ENCODE data around the gene LPP.

The LPP gene

DNA sequence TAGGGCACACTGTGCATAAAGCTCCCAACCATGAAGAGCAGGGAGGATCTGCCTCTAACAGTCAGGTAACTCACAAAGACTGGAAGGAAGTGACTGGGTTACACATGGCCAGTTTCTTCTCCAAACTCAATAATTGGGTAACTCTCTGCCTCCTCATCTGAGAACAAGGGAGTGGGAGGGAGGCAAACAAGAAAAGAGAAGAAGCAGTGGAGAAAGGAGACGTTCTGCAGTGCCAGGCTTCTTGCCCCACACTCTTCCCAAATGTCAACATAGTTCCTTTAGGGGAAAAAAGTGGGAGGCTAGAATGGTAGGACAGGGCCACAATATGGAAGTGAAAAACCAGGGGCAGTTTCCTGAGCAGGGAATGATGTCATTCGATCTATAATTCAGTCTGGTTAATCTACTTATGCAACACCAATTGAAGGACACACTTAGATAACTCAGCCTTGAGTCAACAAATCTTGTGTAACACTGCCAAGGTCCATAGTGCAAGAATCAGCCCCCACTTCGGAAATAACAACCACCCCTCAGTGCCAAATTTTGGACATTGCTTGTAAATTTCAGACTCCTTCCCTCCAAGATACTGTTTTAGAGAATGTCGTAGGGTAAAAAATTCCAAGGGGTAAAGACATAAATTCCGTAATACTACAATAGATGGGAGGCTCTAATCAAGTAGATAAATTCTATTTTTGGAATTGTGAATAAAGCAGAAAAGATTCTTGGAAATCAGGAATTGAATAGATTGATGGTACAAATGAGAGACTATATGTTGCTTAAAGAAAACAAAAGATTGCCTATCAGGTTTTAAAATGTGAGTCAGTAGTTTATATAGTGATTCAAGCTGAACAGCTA lies 143.0 kb downstream of the LPP start:
- Histone ChIP-seq H3K79me1 (ENCODE audit: low read length) (peaks cover 13% of the 10 kb centered on the region), H3K9ac (ENCODE audit: low read length) (no peak overlapping the region), H3K18ac (ENCODE audit: low read length) (no peak overlapping the region), H3K4me3 (ENCODE audit: low read length) (no peak overlapping the region), H4K5ac (ENCODE audit: low read length) (no peak overlapping the region), H2BK15ac (replicated peaks; ENCODE audit: low read depth) (no peak overlapping the region), H3K27ac (ENCODE audit: low read depth, low read length) (no peak overlapping the region), H3K4me1 (ENCODE audit: control insufficient read depth, low read depth, low read length) (peaks cover 3% of the 10 kb centered on the region), H2BK120ac (ENCODE audit: low read depth, low read length) (no peak overlapping the region), H3K79me2 (ENCODE audit: control insufficient read depth, insufficient read depth, low read length) (peaks cover 7% of the 10 kb centered on the region), H2BK5ac (ENCODE audit: low read length) (no peak overlapping the region), H4K8ac (ENCODE audit: low read depth, low read length) (no peak overlapping the region), H3K56ac (ENCODE audit: low read length) (no peak overlapping the region), H3K4ac (ENCODE audit: low read depth, low read length) (no peak overlapping the region), H3K23ac (ENCODE audit: low read length) (peak overlapping the region; percentile 37), H3K36me3 (ENCODE audit: control insufficient read depth, insufficient read depth, low read length) (no peaks in the 10 kb centered on the region), H3K4me2 (ENCODE audit: low read length) (no peak overlapping the region), H3K27me3 (ENCODE audit: insufficient read depth, low read length, poor library complexity) (no peaks in the 10 kb centered on the region), H2AK5ac (ENCODE audit: low read length) (no peak overlapping the region)
- DNase-seq: no peak
- no CpG with 5 or more reads among the region's 5 CpGs for whole genome bisulfite sequencing (ENCODE audit: extremely low coverage, insufficient coverage, low lambda C conversion rate)

- Histone ChIP-seq H2AK5ac (ENCODE audit: low read length) (no peak overlapping the region), H4K8ac (ENCODE audit: low read depth, low read length) (no peak overlapping the region), H2BK15ac (replicated peaks; ENCODE audit: low read depth) (no peak overlapping the region), H3K4me1 (ENCODE audit: control insufficient read depth, low read depth, low read length) (peaks cover 3% of the 10 kb centered on the region), H3K27me3 (ENCODE audit: insufficient read depth, low read length, poor library complexity) (no peaks in the 10 kb centered on the region), H3K36me3 (ENCODE audit: control insufficient read depth, insufficient read depth, low read length) (no peaks in the 10 kb centered on the region), H3K79me2 (ENCODE audit: control insufficient read depth, insufficient read depth, low read length) (peaks cover 7% of the 10 kb centered on the region), H3K4me3 (ENCODE audit: low read length) (no peak overlapping the region), H3K27ac (ENCODE audit: low read depth, low read length) (no peak overlapping the region), H3K23ac (ENCODE audit: low read length) (no peak overlapping the region), H3K18ac (ENCODE audit: low read length) (no peak overlapping the region), H4K5ac (ENCODE audit: low read length) (no peak overlapping the region), H3K4ac (ENCODE audit: low read depth, low read length) (no peak overlapping the region), H3K4me2 (ENCODE audit: low read length) (no peak overlapping the region), H3K79me1 (ENCODE audit: low read length) (peaks cover 12% of the 10 kb centered on the region), H3K9ac (ENCODE audit: low read length) (no peak overlapping the region), H2BK120ac (ENCODE audit: low read depth, low read length) (no peak overlapping the region), H2BK5ac (ENCODE audit: low read length) (no peak overlapping the region), H3K56ac (ENCODE audit: low read length) (no peak overlapping the region)
- WGBS (ENCODE audit: extremely low coverage, insufficient coverage, low lambda C conversion rate): no CpG with 5 or more reads among the region's 3 CpGs
- no peak for DNase-seq
Observed at GRCh38 chr3:188298585-188298984, 144.6 kb downstream of the LPP start.

- H3K4me1 ChIP-seq (ENCODE audit: control insufficient read depth, low read depth, low read length): peaks cover 3% of the 10 kb centered on the region
- H3K4me3 ChIP-seq (ENCODE audit: low read length): no peak overlapping the region
- H3K79me2 ChIP-seq (ENCODE audit: control insufficient read depth, insufficient read depth, low read length): peaks cover 7% of the 10 kb centered on the region
- H2BK120ac ChIP-seq (ENCODE audit: low read depth, low read length): no peak overlapping the region
- H3K4ac ChIP-seq (ENCODE audit: low read depth, low read length): no peak overlapping the region
- no peak overlapping the region for H2AK5ac ChIP-seq (ENCODE audit: low read length)
- DNase-seq: no peak
- H3K9ac ChIP-seq (ENCODE audit: low read length): no peak overlapping the region
- no peak overlapping the region for H3K23ac ChIP-seq (ENCODE audit: low read length)
- H3K27me3 ChIP-seq (ENCODE audit: insufficient read depth, low read length, poor library complexity): no peaks in the 10 kb centered on the region
- no CpG with 5 or more reads among the region's 11 CpGs for WGBS (ENCODE audit: extremely low coverage, insufficient coverage, low lambda C conversion rate)
- H4K5ac ChIP-seq (ENCODE audit: low read length): no peak overlapping the region
- H3K27ac ChIP-seq (ENCODE audit: low read depth, low read length): no peak overlapping the region
- no peaks in the 10 kb centered on the region for H3K36me3 ChIP-seq (ENCODE audit: control insufficient read depth, insufficient read depth, low read length)
- no peak overlapping the region for H4K8ac ChIP-seq (ENCODE audit: low read depth, low read length)
- H3K56ac ChIP-seq (ENCODE audit: low read length): no peak overlapping the region
- peaks cover 12% of the 10 kb centered on the region for H3K79me1 ChIP-seq (ENCODE audit: low read length)
- no peak overlapping the region for H3K18ac ChIP-seq (ENCODE audit: low read length)
- H3K4me2 ChIP-seq (ENCODE audit: low read length): no peak overlapping the region
- H2BK5ac ChIP-seq (ENCODE audit: low read length): no peak overlapping the region
- H2BK15ac ChIP-seq (replicated peaks; ENCODE audit: low read depth): no peak overlapping the region
Observed at GRCh38 chr3:188299068-188299467, 145.1 kb downstream of the LPP start.

GRCh38 chr3:188299708-188300107 lies 145.8 kb downstream of the LPP start:
- Histone ChIP-seq H3K79me2 (ENCODE audit: control insufficient read depth, insufficient read depth, low read length) (peaks cover 7% of the 10 kb centered on the region), H3K27me3 (ENCODE audit: insufficient read depth, low read length, poor library complexity) (no peaks in the 10 kb centered on the region), H3K36me3 (ENCODE audit: control insufficient read depth, insufficient read depth, low read length) (no peaks in the 10 kb centered on the region), H3K23ac (ENCODE audit: low read length) (no peak overlapping the region), H3K56ac (ENCODE audit: low read length) (no peak overlapping the region), H4K8ac (ENCODE audit: low read depth, low read length) (no peak overlapping the region), H2BK15ac (replicated peaks; ENCODE audit: low read depth) (no peak overlapping the region), H2BK5ac (ENCODE audit: low read length) (no peak overlapping the region), H2BK120ac (ENCODE audit: low read depth, low read length) (no peak overlapping the region), H3K4me1 (ENCODE audit: control insufficient read depth, low read depth, low read length) (peaks cover 3% of the 10 kb centered on the region), H3K4me3 (ENCODE audit: low read length) (no peak overlapping the region), H4K5ac (ENCODE audit: low read length) (no peak overlapping the region), H2AK5ac (ENCODE audit: low read length) (no peak overlapping the region), H3K27ac (ENCODE audit: low read depth, low read length) (no peak overlapping the region), H3K4me2 (ENCODE audit: low read length) (no peak overlapping the region), H3K18ac (ENCODE audit: low read length) (no peak overlapping the region), H3K79me1 (ENCODE audit: low read length) (peaks cover 12% of the 10 kb centered on the region), H3K9ac (ENCODE audit: low read length) (no peak overlapping the region), H3K4ac (ENCODE audit: low read depth, low read length) (no peak overlapping the region)
- DNase-seq: no peak
- no CpG with 5 or more reads among the region's 2 CpGs for WGBS (ENCODE audit: extremely low coverage, insufficient coverage, low lambda C conversion rate)

DNA sequence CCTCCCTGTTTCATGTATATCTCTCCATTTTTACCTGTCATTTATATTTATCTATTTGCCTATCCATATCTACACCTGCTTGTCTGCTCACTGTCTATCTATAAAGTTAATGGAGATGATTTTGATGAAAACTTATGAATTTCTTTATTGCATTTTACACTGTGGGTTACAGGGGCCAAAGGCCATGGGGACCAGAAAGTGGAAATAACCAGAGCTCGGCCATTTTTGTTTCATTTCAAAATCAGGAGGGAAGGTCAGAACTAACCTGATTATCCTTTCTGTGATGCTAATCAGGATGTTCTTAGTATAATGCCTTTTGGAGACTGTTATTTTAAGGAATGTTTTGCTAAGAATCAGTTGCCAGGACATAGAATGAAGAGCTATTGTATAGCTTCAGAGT lies 147.2 kb downstream of the LPP start:
- H3K4me1 ChIP-seq (ENCODE audit: control insufficient read depth, low read depth, low read length): no peaks in the 10 kb centered on the region
- H3K79me2 ChIP-seq (ENCODE audit: control insufficient read depth, insufficient read depth, low read length): peaks cover 4% of the 10 kb centered on the region
- H3K79me1 ChIP-seq (ENCODE audit: low read length): peaks cover 9% of the 10 kb centered on the region
- no peak overlapping the region for H3K18ac ChIP-seq (ENCODE audit: low read length)
- DNase-seq: no peak
- no peak overlapping the region for H2AK5ac ChIP-seq (ENCODE audit: low read length)
- WGBS (ENCODE audit: extremely low coverage, insufficient coverage, low lambda C conversion rate): no CpG with 5 or more reads among the region's 1 CpG
- H3K4me3 ChIP-seq (ENCODE audit: low read length): no peak overlapping the region
- no peaks in the 10 kb centered on the region for H3K36me3 ChIP-seq (ENCODE audit: control insufficient read depth, insufficient read depth, low read length)
- no peak overlapping the region for H4K5ac ChIP-seq (ENCODE audit: low read length)
- no peak overlapping the region for H3K4me2 ChIP-seq (ENCODE audit: low read length)
- no peak overlapping the region for H3K4ac ChIP-seq (ENCODE audit: low read depth, low read length)
- H2BK120ac ChIP-seq (ENCODE audit: low read depth, low read length): no peak overlapping the region
- H2BK15ac ChIP-seq (replicated peaks; ENCODE audit: low read depth): no peak overlapping the region
- H2BK5ac ChIP-seq (ENCODE audit: low read length): no peak overlapping the region
- no peak overlapping the region for H3K56ac ChIP-seq (ENCODE audit: low read length)
- no peak overlapping the region for H3K27ac ChIP-seq (ENCODE audit: low read depth, low read length)
- H3K23ac ChIP-seq (ENCODE audit: low read length): no peak overlapping the region
- no peaks in the 10 kb centered on the region for H3K27me3 ChIP-seq (ENCODE audit: insufficient read depth, low read length, poor library complexity)
- H3K9ac ChIP-seq (ENCODE audit: low read length): no peak overlapping the region
- no peak overlapping the region for H4K8ac ChIP-seq (ENCODE audit: low read depth, low read length)
